Smooth muscle cell (in vitro differentiated cells): ENCODE data around the gene IGFLR1. TPM values are rescaled to one million over a fixed set of nuclear protein-coding genes. Genes with fewer than 3 reads are reported as not detected.

ENCODE experiments used
- DNase-seq: peaks from one replicate; lab custom pipeline; 2025; ENCODE audit not compliant: unreplicated experiment; lab: John Stamatoyannopoulos, UW
- H2AFZ ChIP-seq: fragments of 200-600 bp; sonication (generic); 2 replicates; pipeline ENCODE4 v1.6.0; 2016; ENCODE audit warnings: antibody characterized with exemption, low read depth, mild to moderate bottlenecking
- H3F3A ChIP-seq: fragments of 200-600 bp; sonication (generic); 2 replicates; pipeline ENCODE4 v1.6.0; 2017; ENCODE audit warnings: antibody characterized with exemption, low read depth
- H3K27ac ChIP-seq: fragments of 200-600 bp; sonication (generic); 2 replicates; pipeline ENCODE4 v1.5.1; 2016; ENCODE audit warnings: low read depth, mild to moderate bottlenecking
- H3K27me3 ChIP-seq: fragments of 200-600 bp; sonication (generic); 2 replicates; pipeline ENCODE4 v1.6.1; 2016; ENCODE audit warnings: low read depth, mild to moderate bottlenecking
- H3K36me3 ChIP-seq: fragments of 200-600 bp; sonication (generic); 2 replicates; pipeline ENCODE4 v1.5.1; 2016; ENCODE audit warnings: low read depth
- H3K4me1 ChIP-seq: fragments of 200-600 bp; sonication (generic); 2 replicates; pipeline ENCODE4 v1.5.1; 2016; ENCODE audit warnings: low read depth
- H3K4me2 ChIP-seq: fragments of 200-600 bp; sonication (generic); 2 replicates; pipeline ENCODE4 v1.6.0; 2016; ENCODE audit warnings: mild to moderate bottlenecking
- H3K4me3 ChIP-seq: fragments of 200-600 bp; sonication (generic); 2 replicates; pipeline ENCODE4 v1.5.1; 2016; ENCODE audit warnings: mild to moderate bottlenecking
- H3K79me2 ChIP-seq: fragments of 200-600 bp; sonication (generic); 2 replicates; pipeline ENCODE4 v1.6.0; 2016; ENCODE audit warnings: low read depth, mild to moderate bottlenecking
- H3K9ac ChIP-seq: fragments of 200-600 bp; sonication (generic); 2 replicates; pipeline ENCODE4 v1.6.0; 2016; ENCODE audit warnings: low read depth
- H3K9me3 ChIP-seq: fragments of 200-600 bp; sonication (generic); replicated peaks from 2 replicates; pipeline ENCODE4 v1.5.1; 2016; ENCODE audit warnings: low read depth
- H4K20me1 ChIP-seq: fragments of 200-600 bp; sonication (generic); 2 replicates; pipeline ENCODE4 v1.6.0; 2016; ENCODE audit warnings: low read depth
- CTCF ChIP-seq: fragments of 200-600 bp; sonication (generic); IDR thresholded peaks from 2 replicates; pipeline ENCODE4 v1.5.1; 2017; ENCODE audit warnings: borderline replicate concordance, mild to moderate bottlenecking, antibody characterized with exemption; ENCODE audit not compliant: insufficient read depth, poor library complexity, severe bottlenecking
- WGBS: methylation state at CpG from one replicate; pipeline ENCODE4 v1.1.7; 2016; ENCODE audit warnings: low lambda C conversion rate; 5-methylcytosine and 5-hydroxymethylcytosine counted together
- polyA plus RNA-seq: library from polyadenylated mRNA; unstranded; fragments of >200 nt; fragmentation: Nextera tagmentation; extraction: Ambion mirVana; gene quantifications from 2 replicates; pipeline ENCODE4 v1.2.1, GENCODE V29; 2016
- total RNA-seq: library from RNA; depleted of rRNA; stranded (reverse); fragments of >200 nt; gene quantifications from 2 replicates; pipeline ENCODE4 v1.2.3, GENCODE V29; 2014

IGFLR1 gene
- total and polyA plus RNA-seq, 2 experiments from 2014 or later = 1.2 to 1.4 TPM

DNA sequence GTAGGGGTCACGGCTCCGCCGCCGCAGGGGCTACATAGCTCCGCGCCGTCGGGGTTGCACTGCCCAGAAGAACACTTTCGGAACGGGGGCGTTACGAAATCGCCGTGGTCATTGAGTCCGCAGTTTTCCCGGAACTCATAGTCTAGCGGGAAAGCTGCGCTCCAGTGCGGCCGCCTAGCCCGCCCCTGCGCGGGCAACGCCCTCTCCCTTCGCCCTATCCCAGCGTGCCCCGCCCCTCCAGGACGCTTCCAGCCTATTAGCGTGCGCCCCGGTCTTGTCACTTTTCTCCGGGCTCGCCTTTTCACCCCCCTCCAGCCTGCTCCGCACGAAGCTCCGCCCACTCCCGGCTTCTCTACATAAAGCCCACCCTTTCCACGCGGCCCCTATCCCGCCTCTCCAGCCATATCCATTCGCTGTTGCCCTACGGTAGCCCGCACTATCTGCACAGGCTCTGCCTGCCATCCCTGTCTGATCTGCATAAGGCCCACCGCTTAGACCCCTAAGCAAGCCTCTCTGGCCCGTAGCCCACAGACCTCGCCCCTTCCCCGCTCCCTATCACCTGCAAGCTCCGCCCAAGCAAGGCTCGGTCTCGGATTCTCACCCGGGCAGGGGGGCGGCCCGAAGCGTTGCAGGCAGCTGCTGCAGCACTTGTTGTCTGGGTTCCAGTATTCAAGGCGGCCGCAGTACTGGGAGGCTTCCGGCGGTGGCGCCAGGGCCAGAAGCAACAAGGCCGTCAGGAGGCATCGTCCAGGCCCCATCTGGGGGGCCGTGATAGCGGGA, 1.6 kb downstream of the IGFLR1 start:
- H3K4me2 ChIP-seq = peak overlapping the region; percentile 98
- peak overlapping the region; percentile 35 for H3K27ac ChIP-seq
- H3K9ac ChIP-seq = no peak overlapping the region
- peaks cover 5% of the 10 kb centered on the region for H3K4me1 ChIP-seq
- peak; percentile 93 for DNase-seq
- H2AFZ ChIP-seq = no peak overlapping the region
- WGBS = under 1% methylated on average over 55 of the region's 63 CpGs
- no peak for TF ChIP-seq CTCF
- H3K4me3 ChIP-seq = peak overlapping the region; percentile 71
- H3K36me3 ChIP-seq = no peaks in the 10 kb centered on the region
- no peaks in the 10 kb centered on the region for H3F3A ChIP-seq
- no peaks in the 10 kb centered on the region for H4K20me1 ChIP-seq
- H3K79me2 ChIP-seq = no peaks in the 10 kb centered on the region
- no peaks in the 10 kb centered on the region for H3K9me3 ChIP-seq
- no peaks in the 10 kb centered on the region for H3K27me3 ChIP-seq

GRCh38 chr19:35740108-35740422, 2.2 kb downstream of the IGFLR1 start:
- no peak overlapping the region for H2AFZ ChIP-seq
- peaks cover 5% of the 10 kb centered on the region for H3K4me1 ChIP-seq
- H3F3A ChIP-seq = no peaks in the 10 kb centered on the region
- no peak overlapping the region for H3K9ac ChIP-seq
- no peaks in the 10 kb centered on the region for H4K20me1 ChIP-seq
- DNase-seq = no peak
- H3K9me3 ChIP-seq = no peaks in the 10 kb centered on the region
- no peaks in the 10 kb centered on the region for H3K36me3 ChIP-seq
- peak overlapping the region; percentile 35 for H3K27ac ChIP-seq
- H3K79me2 ChIP-seq = no peaks in the 10 kb centered on the region
- H3K4me3 ChIP-seq = peak overlapping the region; percentile 71
- H3K27me3 ChIP-seq = no peaks in the 10 kb centered on the region
- no peak for TF ChIP-seq CTCF
- peak overlapping the region; percentile 95 for H3K4me2 ChIP-seq
- 7% methylated on average over 16 of the region's 16 CpGs for WGBS

- H3K36me3 ChIP-seq = no peaks in the 10 kb centered on the region
- no peaks in the 10 kb centered on the region for H3K79me2 ChIP-seq
- H3K9ac ChIP-seq = no peak overlapping the region
- DNase-seq = no peak
- no peaks in the 10 kb centered on the region for H3K27me3 ChIP-seq
- no peak for TF ChIP-seq CTCF
- H3K4me2 ChIP-seq = peak overlapping the region; percentile 95
- H3K27ac ChIP-seq = no peak overlapping the region
- no peaks in the 10 kb centered on the region for H3K9me3 ChIP-seq
- H2AFZ ChIP-seq = no peak overlapping the region
- 84% methylated on average over 29 of the region's 29 CpGs for whole genome bisulfite sequencing
- no peaks in the 10 kb centered on the region for H4K20me1 ChIP-seq
- H3F3A ChIP-seq = no peaks in the 10 kb centered on the region
- peaks cover 5% of the 10 kb centered on the region for H3K4me1 ChIP-seq
- H3K4me3 ChIP-seq = peak overlapping the region; percentile 71
Observed at GRCh38 chr19:35739275-35740107, 2.8 kb downstream of the IGFLR1 start.
